Activated CD8-positive, alpha-beta T cell treated with anti-CD3 and anti-CD28 coated beads for 36 hours (primary cell): ENCODE data around the gene FSHR. TPM values are rescaled to one million over a fixed set of nuclear protein-coding genes. Genes with fewer than 3 reads are reported as not detected.

Source experiments
- ATAC-seq: fragments of 200-7000 bp; cut with Tn5 transposase; one replicate; pipeline ENCODE4 v1.10.0; 2021; ENCODE audit warnings: mild to moderate bottlenecking, moderate library complexity
- CTCF ChIA-PET: fragments of 350-600 bp; sonication (Branson Sonifier 250); formaldehyde crosslinking; loops from one replicate; lab custom pipeline; 2021; ENCODE audit warnings: antibody characterized with exemption; lab: Charles Lee
- POLR2A ChIA-PET: fragments of 350-600 bp; sonication (Branson Sonifier 250); formaldehyde crosslinking; loops from one replicate; lab custom pipeline; 2021; ENCODE audit warnings: antibody characterized with exemption; lab: Charles Lee
- DNase-seq: peaks from one replicate; pipeline ENCODE4 v3.0.0-alpha.2; 2020
- H3K27ac Mint-ChIP-seq: one replicate; pipeline ENCODE4 v1.8.0; 2021; ENCODE audit warnings: mild to moderate bottlenecking, mixed read lengths
- H3K27me3 Mint-ChIP-seq: one replicate; pipeline ENCODE4 v1.8.0; 2021; ENCODE audit warnings: mixed read lengths
- H3K36me3 Mint-ChIP-seq: one replicate; pipeline ENCODE4 v1.8.0; 2021; ENCODE audit warnings: low read depth, mixed read lengths
- H3K4me1 Mint-ChIP-seq: one replicate; pipeline ENCODE4 v1.8.0; 2021; ENCODE audit warnings: low read depth, mixed read lengths
- H3K4me3 Mint-ChIP-seq: one replicate; pipeline ENCODE4 v1.8.0; 2021; ENCODE audit warnings: mild to moderate bottlenecking, moderate library complexity, mixed read lengths
- H3K9me3 Mint-ChIP-seq: one replicate; pipeline ENCODE4 v1.8.0; 2021; ENCODE audit warnings: mixed read lengths
- intact Hi-C: fragments of 100-400 bp; cut with micrococcal nuclease; formaldehyde crosslinking; loops from one replicate; pipeline ENCODE4 v1.10.0; 2022
- total RNA-seq, 2 experiments: library from RNA; stranded (reverse); gene quantifications; one replicate each; pipeline ENCODE4 v1.2.3, GENCODE V29; 2021
- TF ChIP-seq, protein P1 (sequence below): fragments of 200-600 bp; IDR thresholded peaks from one replicate; pipeline ENCODE4 v1.8.0; 2022; ENCODE audit warnings: antibody characterized with exemption, mild to moderate bottlenecking

The FSHR gene
- total RNA-seq, 2 experiments from 2014 or later = not detected

DNA sequence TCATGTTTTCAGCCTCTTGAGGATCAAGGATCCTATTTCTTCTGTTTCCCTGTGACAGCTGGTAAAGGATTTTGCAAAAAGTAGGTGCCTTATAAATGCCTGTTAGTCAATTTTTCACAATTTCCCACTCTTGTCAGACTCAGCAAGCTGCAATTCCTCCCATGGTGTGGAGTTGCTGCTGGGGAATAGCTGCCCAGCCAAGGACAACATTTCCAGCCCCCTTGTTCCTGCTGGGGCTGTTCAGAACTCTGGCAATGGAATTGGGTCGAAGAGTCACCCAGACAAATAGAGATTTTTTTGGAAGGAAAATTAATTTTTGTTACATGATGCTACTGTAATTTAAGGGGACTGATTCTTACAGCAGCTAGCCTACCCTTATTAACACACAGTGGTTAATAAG, 43.7 kb downstream of the FSHR start:
- H3K36me3 Mint-ChIP-seq = no peaks in the 10 kb centered on the region
- TF ChIP-seq, protein P1, sequence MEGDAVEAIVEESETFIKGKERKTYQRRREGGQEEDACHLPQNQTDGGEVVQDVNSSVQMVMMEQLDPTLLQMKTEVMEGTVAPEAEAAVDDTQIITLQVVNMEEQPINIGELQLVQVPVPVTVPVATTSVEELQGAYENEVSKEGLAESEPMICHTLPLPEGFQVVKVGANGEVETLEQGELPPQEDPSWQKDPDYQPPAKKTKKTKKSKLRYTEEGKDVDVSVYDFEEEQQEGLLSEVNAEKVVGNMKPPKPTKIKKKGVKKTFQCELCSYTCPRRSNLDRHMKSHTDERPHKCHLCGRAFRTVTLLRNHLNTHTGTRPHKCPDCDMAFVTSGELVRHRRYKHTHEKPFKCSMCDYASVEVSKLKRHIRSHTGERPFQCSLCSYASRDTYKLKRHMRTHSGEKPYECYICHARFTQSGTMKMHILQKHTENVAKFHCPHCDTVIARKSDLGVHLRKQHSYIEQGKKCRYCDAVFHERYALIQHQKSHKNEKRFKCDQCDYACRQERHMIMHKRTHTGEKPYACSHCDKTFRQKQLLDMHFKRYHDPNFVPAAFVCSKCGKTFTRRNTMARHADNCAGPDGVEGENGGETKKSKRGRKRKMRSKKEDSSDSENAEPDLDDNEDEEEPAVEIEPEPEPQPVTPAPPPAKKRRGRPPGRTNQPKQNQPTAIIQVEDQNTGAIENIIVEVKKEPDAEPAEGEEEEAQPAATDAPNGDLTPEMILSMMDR = no peak
- DNase-seq (no peak), ATAC-seq (no peak)
- no peaks in the 10 kb centered on the region for H3K4me1 Mint-ChIP-seq
- POLR2A ChIA-PET = no interaction called here
- no peaks in the 10 kb centered on the region for H3K9me3 Mint-ChIP-seq
- intact Hi-C loops = no loop called here
- H3K27me3 Mint-ChIP-seq = no peaks in the 10 kb centered on the region
- CTCF ChIA-PET = no interaction called here
- H3K27ac Mint-ChIP-seq = no peak overlapping the region
- no peak overlapping the region for H3K4me3 Mint-ChIP-seq

DNA sequence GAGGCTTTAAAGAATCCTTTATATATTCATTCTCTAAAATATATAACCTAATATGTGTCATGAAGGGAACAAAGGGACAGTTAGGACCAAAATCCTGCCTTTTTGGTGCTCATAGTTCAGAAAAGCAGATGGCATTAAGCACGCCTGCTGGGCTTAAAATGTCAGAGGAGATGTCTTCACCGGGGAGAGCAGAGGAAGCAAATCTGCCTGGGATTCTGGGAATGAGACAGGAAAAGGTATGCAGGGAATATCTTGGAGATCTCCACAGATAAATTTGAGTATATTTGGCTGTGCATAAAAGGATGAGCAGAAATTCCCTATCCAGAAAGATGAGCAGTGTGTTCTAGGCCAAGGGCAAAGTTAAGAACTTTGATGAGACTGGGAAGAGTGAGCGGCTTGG, 45.5 kb downstream of the FSHR start:
- intact Hi-C loops = no loop called here
- CTCF ChIA-PET = no interaction called here
- TF ChIP-seq, protein P1 = no peak
- H3K27ac Mint-ChIP-seq = no peak overlapping the region
- POLR2A ChIA-PET = no interaction called here
- no peaks in the 10 kb centered on the region for H3K27me3 Mint-ChIP-seq
- no peak for ATAC-seq
- H3K9me3 Mint-ChIP-seq = no peaks in the 10 kb centered on the region
- H3K4me3 Mint-ChIP-seq = no peak overlapping the region
- no peak for DNase-seq
- H3K36me3 Mint-ChIP-seq = no peaks in the 10 kb centered on the region
- H3K4me1 Mint-ChIP-seq = no peaks in the 10 kb centered on the region

DNA sequence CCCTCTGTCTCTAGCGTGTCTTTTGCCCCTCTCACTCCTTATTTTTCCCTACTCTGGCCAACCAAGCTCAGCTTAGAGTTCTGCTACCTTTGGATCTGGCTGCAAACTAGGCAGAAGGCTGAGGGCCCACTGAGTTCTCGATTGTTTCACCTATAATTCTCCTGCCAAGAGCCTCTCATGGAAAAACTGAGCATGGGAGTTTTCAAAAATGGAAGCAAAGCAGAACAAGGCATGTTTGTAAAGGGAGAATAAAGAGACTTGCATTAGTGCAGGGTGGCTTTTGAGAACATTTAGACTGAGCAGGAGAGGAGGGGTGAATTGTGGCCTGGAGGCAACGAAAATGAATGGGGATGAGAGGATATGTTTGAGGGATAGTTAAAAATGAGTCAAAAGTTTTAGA, 45.9 kb downstream of the FSHR start:
- DNase-seq (no peak), ATAC-seq (no peak)
- Mint-ChIP-seq H3K9me3 (no peaks in the 10 kb centered on the region), H3K27ac (no peak overlapping the region), H3K4me3 (no peak overlapping the region), H3K4me1 (no peaks in the 10 kb centered on the region), H3K27me3 (no peaks in the 10 kb centered on the region), H3K36me3 (no peaks in the 10 kb centered on the region)
- intact Hi-C loops = no loop called here
- POLR2A ChIA-PET = no interaction called here
- CTCF ChIA-PET = no interaction called here
- TF ChIP-seq, protein P1 = no peak

DNA sequence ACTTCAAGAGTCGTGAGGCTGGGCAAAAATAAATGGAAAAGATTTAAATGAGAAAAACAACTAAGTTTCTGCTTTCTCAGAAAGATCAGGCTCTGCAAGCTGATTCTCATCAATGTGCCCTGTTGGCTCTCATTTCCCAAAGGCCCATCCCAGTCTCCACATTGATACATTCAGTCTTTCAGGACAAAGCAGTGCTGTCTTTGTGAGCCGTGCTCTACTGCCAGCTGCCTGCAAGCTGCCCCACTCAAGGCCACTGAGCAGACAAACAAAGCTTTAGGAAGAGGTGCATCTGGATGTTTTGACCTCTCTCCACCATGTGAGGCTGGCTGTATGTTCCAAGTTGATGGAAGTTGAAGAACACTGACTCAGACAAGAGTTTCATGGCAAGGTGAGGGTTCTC, 48.8 kb downstream of the FSHR start:
- H3K4me3 Mint-ChIP-seq = no peak overlapping the region
- peaks cover 4% of the 10 kb centered on the region for H3K9me3 Mint-ChIP-seq
- TF ChIP-seq, protein P1 = no peak
- H3K36me3 Mint-ChIP-seq = no peaks in the 10 kb centered on the region
- POLR2A ChIA-PET = no interaction called here
- no peak for ATAC-seq
- H3K27me3 Mint-ChIP-seq = no peaks in the 10 kb centered on the region
- CTCF ChIA-PET = no interaction called here
- no peaks in the 10 kb centered on the region for H3K4me1 Mint-ChIP-seq
- intact Hi-C loops = no loop called here
- no peak overlapping the region for H3K27ac Mint-ChIP-seq
- no peak for DNase-seq

DNA sequence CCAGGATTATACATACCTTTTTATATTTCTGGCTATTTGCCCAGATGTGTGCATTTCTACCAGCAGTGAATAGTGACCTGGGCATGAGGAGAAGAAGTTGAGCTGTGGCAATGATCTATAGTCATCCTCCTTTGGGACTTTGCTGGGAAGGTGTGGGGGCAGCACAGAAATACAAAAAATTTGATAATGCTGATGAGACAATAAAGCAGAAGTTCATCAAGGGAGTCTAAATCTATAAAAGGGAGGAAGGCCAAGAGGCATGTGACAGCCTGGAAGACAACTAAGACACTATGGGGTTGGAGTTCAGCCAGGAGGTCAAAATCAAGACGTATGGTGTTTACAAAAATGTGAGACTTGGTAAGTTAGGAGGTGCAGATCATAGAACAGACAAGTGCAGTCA, 52.2 kb downstream of the FSHR start:
- TF ChIP-seq, protein P1 = no peak
- no peak overlapping the region for H3K27ac Mint-ChIP-seq
- no peak overlapping the region for H3K4me3 Mint-ChIP-seq
- no peaks in the 10 kb centered on the region for H3K36me3 Mint-ChIP-seq
- ATAC-seq (no peak), DNase-seq (no peak)
- H3K27me3 Mint-ChIP-seq = no peaks in the 10 kb centered on the region
- peaks cover 4% of the 10 kb centered on the region for H3K9me3 Mint-ChIP-seq
- no peaks in the 10 kb centered on the region for H3K4me1 Mint-ChIP-seq
- ChIA-PET POLR2A (no interaction called here), CTCF (no interaction called here)
- intact Hi-C loops = no loop called here
